ENCODE data around the gene FCHSD2. TPM values are rescaled to one million over a fixed set of nuclear protein-coding genes. Genes with fewer than 3 reads are reported as not detected.

The FCHSD2 gene
- total RNA-seq, 4 donors from 2014 or later: 20.4 to 42.4 (median 26.4) TPM

DNA sequence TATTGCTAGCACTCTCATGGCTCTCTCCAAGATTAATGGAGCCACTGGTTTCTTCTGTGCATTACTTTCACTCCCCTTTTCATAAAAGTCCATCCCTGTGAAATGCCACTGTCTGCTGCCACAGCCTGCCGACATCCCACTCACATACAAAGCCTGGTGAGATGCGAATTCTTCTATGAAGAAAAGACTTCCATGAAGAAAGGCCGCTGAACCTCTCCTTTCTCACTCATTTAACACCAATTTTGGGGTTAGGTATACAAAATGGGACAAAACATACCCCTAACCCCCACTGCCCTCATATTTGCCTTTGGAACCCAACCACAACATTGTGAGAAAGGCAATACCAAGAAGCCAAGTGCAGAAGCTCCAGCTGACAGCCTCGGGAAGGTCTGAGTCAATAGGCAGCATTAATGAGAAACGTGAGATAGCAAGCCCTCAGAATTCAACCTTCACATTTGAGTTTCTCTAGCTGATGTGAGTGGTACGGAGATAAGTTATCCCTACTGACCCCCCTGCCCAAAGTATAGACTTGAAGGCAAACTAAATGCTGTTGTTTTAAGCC, 171.5 kb downstream of the FCHSD2 start:
- TF ChIP-seq POLR2A (IDR thresholded peaks at IDR 0.05; ENCODE audit: low read depth) (no peak), POLR2AphosphoS5 (IDR thresholded peaks at IDR 0.05) (no peak), CTCF (IDR thresholded peaks at IDR 0.05) (no peak), EP300 (IDR thresholded peaks at IDR 0.05) (no peak)
- Histone ChIP-seq H3K4me1 (peaks cover 0 to 15% (median 0%) of the 10 kb centered on the region in 4 donors), H3K4me3 (no peak overlapping the region), H3K36me3 (peaks cover 0 to 7% (median 0%) of the 10 kb centered on the region in 4 donors), H3K9me3 (no peaks in the 10 kb centered on the region), H3K27ac (replicated peaks in 1 of 4) (no peak overlapping the region), H3K27me3 (no peaks in the 10 kb centered on the region)
- intact Hi-C loops (cut with DNase I): no loop called here
- 93% methylated on average over 6 of the region's 6 CpGs for WGBS
- DNase-seq (ENCODE audit: extremely low spot score): no peak

DNA sequence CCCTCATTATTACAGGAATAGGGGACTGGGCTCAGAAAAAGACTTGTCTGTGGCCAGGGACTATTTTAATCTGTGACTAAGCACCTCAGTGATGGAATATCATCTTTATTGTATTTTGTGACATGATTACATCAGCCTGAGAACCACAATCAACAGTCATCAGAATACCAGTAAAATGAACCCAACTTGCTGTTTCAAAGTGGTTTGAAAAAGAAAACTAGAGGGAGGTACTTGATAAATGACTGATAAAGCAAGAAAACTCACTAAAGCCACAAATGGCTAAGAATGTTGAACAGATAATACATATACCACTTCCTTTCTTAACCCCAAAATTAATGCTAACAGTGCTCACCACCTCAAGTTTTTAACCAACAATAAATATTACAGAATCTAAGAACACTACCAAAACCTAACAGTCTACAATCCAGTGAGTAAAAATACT, 172.2 kb downstream of the FCHSD2 start:
- Histone ChIP-seq H3K27me3 (no peaks in the 10 kb centered on the region), H3K36me3 (peaks cover 0 to 7% (median 0%) of the 10 kb centered on the region in 4 donors), H3K9me3 (no peaks in the 10 kb centered on the region), H3K27ac (replicated peaks in 1 of 4) (no peak overlapping the region), H3K4me3 (no peak overlapping the region), H3K4me1 (peaks cover 0 to 15% (median 0%) of the 10 kb centered on the region in 4 donors)
- intact Hi-C loops (cut with DNase I): no loop called here
- TF ChIP-seq EP300 (IDR thresholded peaks at IDR 0.05) (no peak), POLR2AphosphoS5 (IDR thresholded peaks at IDR 0.05) (no peak), POLR2A (IDR thresholded peaks at IDR 0.05; ENCODE audit: low read depth) (no peak), CTCF (IDR thresholded peaks at IDR 0.05) (no peak)
- DNase-seq (ENCODE audit: extremely low spot score): no peak

- H3K27ac ChIP-seq (replicated peaks in 1 of 4): no peak overlapping the region
- no peak overlapping the region for H3K4me3 ChIP-seq
- peaks cover 0 to 7% (median 2%) of the 10 kb centered on the region in 4 donors for H3K36me3 ChIP-seq
- intact Hi-C loops (cut with DNase I): no loop called here
- no peak for TF ChIP-seq EP300 (IDR thresholded peaks at IDR 0.05)
- no peak for TF ChIP-seq CTCF (IDR thresholded peaks at IDR 0.05)
- TF ChIP-seq POLR2AphosphoS5 (IDR thresholded peaks at IDR 0.05): no peak
- TF ChIP-seq POLR2A (IDR thresholded peaks at IDR 0.05; ENCODE audit: low read depth): no peak
- no peaks in the 10 kb centered on the region for H3K27me3 ChIP-seq
- H3K9me3 ChIP-seq: no peaks in the 10 kb centered on the region
- DNase-seq (ENCODE audit: extremely low spot score): no peak
- H3K4me1 ChIP-seq: peaks cover 0 to 15% (median 0%) of the 10 kb centered on the region in 4 donors
Measured at GRCh38 chr11:72968390-72968789, 173.7 kb downstream of the FCHSD2 start.

- H3K4me1 ChIP-seq: peaks cover 0 to 2% (median 0%) of the 10 kb centered on the region in 4 donors
- intact Hi-C loops (cut with DNase I): no loop called here
- WGBS: 88% methylated on average over 1 of the region's 1 CpG
- H3K27me3 ChIP-seq: no peaks in the 10 kb centered on the region
- TF ChIP-seq CTCF (IDR thresholded peaks at IDR 0.05): no peak
- TF ChIP-seq POLR2A (IDR thresholded peaks at IDR 0.05; ENCODE audit: low read depth): no peak
- TF ChIP-seq EP300 (IDR thresholded peaks at IDR 0.05): no peak
- no peak for TF ChIP-seq POLR2AphosphoS5 (IDR thresholded peaks at IDR 0.05)
- no peak for DNase-seq (ENCODE audit: extremely low spot score)
- no peaks in the 10 kb centered on the region for H3K9me3 ChIP-seq
- no peak overlapping the region for H3K4me3 ChIP-seq
- peaks cover 0 to 6% (median 0%) of the 10 kb centered on the region in 4 donors for H3K36me3 ChIP-seq
- no peak overlapping the region for H3K27ac ChIP-seq (replicated peaks in 1 of 4)
Measured at GRCh38 chr11:72965672-72966071, 176.4 kb downstream of the FCHSD2 start.

GRCh38 chr11:72962717-72963116, 179.4 kb downstream of the FCHSD2 start:
- intact Hi-C loops (cut with DNase I): no loop called here
- Histone ChIP-seq H3K27me3 (no peaks in the 10 kb centered on the region), H3K36me3 (peaks cover 0 to 10% (median 0%) of the 10 kb centered on the region in 4 donors), H3K4me3 (no peak overlapping the region), H3K27ac (replicated peaks in 1 of 4) (no peak overlapping the region), H3K4me1 (no peaks in the 10 kb centered on the region), H3K9me3 (no peaks in the 10 kb centered on the region)
- DNase-seq (ENCODE audit: extremely low spot score): no peak
- no peak for TF ChIP-seq EP300 (IDR thresholded peaks at IDR 0.05)
- no peak for TF ChIP-seq POLR2A (IDR thresholded peaks at IDR 0.05; ENCODE audit: low read depth)
- no peak for TF ChIP-seq POLR2AphosphoS5 (IDR thresholded peaks at IDR 0.05)
